GM20000 (cell line): ENCODE results near the gene ARL8A.

Experiments
- DNase-seq: peaks from one replicate; pipeline ENCODE4 v3.0.0; 2012; ENCODE audit warnings: low spot score
- TF ChIP-seq, protein P1 (sequence below): IDR thresholded peaks from 2 replicates; pipeline ENCODE4 v1.5.1; 2012; ENCODE audit warnings: mild to moderate bottlenecking, control low read depth; ENCODE audit errors: extremely low read depth, missing control alignments

The ARL8A gene

GRCh38 chr1:202101184-202101583 lies 43.4 kb downstream of the ARL8A start:
- no peak for DNase-seq
- TF ChIP-seq, protein P1, sequence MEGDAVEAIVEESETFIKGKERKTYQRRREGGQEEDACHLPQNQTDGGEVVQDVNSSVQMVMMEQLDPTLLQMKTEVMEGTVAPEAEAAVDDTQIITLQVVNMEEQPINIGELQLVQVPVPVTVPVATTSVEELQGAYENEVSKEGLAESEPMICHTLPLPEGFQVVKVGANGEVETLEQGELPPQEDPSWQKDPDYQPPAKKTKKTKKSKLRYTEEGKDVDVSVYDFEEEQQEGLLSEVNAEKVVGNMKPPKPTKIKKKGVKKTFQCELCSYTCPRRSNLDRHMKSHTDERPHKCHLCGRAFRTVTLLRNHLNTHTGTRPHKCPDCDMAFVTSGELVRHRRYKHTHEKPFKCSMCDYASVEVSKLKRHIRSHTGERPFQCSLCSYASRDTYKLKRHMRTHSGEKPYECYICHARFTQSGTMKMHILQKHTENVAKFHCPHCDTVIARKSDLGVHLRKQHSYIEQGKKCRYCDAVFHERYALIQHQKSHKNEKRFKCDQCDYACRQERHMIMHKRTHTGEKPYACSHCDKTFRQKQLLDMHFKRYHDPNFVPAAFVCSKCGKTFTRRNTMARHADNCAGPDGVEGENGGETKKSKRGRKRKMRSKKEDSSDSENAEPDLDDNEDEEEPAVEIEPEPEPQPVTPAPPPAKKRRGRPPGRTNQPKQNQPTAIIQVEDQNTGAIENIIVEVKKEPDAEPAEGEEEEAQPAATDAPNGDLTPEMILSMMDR, result no peak

- TF ChIP-seq, protein P1, result no peak
- no peak for DNase-seq
Observed at GRCh38 chr1:202093858-202094257, 50.7 kb downstream of the ARL8A start.

DNA sequence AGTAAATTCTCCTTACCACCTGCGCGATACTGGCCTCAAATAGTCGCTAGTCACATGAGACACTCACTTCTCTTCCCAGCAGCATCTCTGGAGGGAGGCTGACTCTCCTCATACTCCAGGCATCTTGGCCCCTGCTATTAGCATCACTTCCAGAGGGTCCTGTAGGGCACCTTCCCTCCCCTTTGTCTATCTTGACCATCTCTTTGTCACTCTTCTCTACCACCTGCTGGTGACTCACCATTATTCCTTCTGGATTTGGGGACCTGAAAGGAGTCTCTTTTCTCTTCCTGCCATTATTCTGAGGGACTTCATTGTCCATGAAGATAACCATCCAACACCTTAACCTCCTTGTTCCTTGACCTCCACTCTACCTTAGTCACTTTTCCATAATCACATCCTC lies 53.5 kb downstream of the ARL8A start:
- TF ChIP-seq, protein P1, result no peak
- DNase-seq, result no peak

DNA sequence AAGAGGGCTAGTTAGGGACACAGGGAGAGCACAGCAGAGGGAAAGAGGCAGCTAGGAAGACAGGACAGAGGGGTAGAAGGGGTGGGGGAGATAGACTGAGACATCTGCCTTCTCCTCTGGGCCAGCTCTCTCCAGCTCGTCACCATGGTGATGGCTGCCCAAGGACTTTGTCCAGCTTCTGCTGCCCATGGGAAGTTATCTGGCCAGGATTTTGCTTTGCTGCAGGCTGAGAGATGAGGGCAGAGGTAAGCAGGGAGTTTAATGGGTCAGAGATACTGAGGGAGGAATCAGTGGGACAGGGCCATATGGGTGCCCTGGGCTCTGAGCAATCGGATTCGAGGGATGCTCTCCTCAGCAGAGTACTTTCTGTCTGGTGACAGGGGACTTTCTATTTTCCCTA lies 56.3 kb downstream of the ARL8A start:
- DNase-seq, result no peak
- TF ChIP-seq, protein P1, result no peak

DNA sequence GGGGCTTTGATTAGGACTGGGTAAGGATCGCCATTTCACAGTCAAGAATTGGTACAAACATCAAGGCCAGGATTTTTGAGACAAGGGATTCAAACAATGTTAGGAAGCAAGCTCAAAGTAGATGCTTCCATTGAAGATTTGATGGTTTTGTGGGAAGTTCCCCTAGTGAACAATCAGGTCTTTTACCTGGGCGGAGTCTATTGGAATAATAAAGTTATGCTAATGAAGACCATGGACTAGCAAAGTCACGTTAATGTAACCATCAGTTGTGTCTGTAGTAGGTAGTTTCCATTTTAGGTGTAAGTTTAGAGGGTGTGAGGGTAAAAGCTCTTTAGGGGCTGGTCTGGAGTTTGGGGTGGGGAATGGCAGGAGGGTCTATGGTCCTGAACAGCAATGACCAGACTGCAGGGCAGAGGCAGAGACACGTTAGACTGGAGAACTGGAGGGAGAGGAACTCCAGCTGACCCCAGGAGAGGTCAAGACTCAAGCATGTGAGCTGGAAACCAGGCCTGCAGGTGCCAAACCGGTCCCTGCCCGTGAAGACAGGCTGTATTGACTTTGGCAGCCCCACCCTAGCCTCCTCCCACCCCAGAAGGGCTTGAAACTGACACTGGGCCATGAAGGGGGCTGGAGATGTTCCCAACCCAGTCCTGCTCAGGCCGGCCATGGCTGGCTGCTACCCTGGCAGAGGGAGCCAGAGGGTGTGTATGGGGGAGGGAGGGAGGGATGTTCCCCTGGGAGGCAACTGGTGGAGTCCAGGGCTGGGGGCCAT lies 57.8 kb downstream of the ARL8A start:
- no peak for DNase-seq
- TF ChIP-seq, protein P1, result no peak

DNA sequence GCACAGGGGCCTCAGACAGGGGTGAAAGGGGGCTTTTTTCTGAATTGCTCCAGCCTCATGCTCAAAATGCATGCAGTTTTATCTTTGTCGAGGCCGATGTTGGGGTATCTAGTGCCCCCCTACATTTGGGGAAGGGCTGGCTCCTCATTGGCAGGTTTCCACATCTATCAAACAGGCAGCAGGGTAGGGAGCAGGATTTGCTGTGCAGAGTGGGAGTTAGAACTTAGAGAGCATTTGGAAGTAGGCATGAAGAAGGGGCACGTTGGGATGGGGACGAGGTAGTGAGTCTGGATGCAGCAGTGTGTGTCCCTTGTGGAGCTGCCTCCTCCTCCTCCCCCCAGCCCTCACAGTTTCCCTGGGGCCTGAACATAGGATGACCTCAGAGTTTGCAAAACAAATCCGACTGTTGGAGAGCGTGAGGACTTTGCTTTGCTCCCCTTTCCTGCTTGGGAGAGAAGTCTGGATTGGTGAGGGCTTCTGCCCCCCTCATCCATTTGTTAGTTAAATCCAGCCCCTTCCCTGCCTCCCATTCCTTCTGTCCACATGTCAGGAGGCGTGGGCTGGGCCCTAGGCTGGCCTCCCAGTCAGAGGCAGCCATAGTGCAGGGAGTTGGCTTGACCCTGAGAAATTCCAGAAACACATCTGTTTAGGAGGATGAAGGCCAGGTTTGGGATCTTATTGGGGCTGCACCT lies 58.7 kb downstream of the ARL8A start:
- TF ChIP-seq, protein P1, result no peak
- no peak for DNase-seq
